Measurements from ENCODE around the gene CFDP1.

DNA sequence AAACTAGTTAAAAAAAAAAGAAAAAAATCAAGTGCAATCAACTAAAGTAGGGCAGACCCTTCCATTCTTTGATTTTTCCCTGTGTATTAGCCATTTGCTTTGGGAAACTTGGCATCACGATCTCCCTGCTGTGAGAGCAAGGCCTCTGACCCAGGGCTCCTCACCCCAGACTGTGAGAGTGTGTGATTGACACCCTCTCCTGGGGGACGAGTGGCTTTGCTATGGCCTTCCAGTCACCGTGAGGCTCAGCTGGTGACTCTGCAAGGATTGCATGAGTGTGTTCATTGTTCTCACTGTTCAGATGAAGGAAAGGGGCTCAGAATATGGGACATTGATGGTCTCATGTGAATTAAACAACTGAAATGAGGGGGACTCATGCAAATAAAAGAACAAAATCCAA lies 112.9 kb downstream of the CFDP1 start:
- TF ChIP-seq POLR2A (IDR thresholded peaks at IDR 0.05) = no peak
- TF ChIP-seq, protein P1, sequence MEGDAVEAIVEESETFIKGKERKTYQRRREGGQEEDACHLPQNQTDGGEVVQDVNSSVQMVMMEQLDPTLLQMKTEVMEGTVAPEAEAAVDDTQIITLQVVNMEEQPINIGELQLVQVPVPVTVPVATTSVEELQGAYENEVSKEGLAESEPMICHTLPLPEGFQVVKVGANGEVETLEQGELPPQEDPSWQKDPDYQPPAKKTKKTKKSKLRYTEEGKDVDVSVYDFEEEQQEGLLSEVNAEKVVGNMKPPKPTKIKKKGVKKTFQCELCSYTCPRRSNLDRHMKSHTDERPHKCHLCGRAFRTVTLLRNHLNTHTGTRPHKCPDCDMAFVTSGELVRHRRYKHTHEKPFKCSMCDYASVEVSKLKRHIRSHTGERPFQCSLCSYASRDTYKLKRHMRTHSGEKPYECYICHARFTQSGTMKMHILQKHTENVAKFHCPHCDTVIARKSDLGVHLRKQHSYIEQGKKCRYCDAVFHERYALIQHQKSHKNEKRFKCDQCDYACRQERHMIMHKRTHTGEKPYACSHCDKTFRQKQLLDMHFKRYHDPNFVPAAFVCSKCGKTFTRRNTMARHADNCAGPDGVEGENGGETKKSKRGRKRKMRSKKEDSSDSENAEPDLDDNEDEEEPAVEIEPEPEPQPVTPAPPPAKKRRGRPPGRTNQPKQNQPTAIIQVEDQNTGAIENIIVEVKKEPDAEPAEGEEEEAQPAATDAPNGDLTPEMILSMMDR (IDR thresholded peaks at IDR 0.05) = peak in 2 of 4 donors; percentile 13 to 17
